ENCODE results near the gene ZNF488.

Gene ZNF488

DNA sequence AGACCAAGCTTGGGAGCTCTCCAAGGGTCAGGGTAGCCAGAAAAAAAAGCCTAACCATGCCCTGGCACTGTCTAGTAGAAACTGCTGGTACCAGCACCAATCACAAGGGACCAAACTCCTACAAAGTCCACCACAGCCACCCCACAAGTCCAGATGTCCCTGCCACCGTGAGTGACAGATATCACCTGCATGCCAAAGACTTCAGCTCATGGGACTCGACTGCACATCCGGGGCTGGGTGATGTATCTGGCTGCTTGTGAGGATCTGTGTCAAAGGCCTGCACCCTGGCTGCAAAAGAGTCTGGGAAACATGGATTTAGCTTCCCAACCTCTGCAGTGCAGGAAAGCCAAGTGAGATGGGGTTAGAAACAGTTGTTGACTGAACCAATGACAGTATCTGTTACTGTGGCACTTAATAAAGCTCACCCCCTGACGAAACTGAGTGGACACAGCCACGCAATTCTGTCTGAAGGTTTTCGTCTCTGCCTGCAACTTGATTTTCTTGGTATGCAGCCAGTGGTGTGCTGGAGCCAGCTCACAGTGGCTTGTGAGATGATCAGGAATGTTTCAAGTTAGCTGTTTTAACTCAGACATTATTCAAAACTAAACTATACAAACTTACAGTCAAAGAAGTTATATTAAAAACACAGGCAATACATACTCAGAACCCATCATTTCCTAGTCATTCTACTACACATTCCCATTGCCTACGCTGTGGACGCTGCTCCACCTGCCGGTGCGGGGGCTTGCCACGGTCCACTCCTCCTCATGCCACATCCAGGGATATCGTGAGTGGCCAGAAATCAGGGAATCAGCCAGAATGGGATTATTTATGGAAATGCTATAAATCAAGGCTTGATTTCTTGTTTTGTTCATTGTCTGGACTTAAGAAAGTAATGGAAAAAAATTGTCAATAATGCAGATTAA, 9.2 kb downstream of the ZNF488 start:
- H3K27ac ChIP-seq (ENCODE audit: low read depth in 2 of 2, low read length in 2 of 2): no peak overlapping the region
- no peak overlapping the region for H3K9ac ChIP-seq (ENCODE audit: low read depth in 1 of 2, low read length in 2 of 2)
- H3K27me3 ChIP-seq (ENCODE audit: control insufficient read depth in 2 of 2, insufficient read depth in 2 of 2, low read length in 2 of 2): no peaks in the 10 kb centered on the region
- H3K4me1 ChIP-seq (ENCODE audit: control insufficient read depth in 2 of 2, insufficient read depth in 2 of 2, low read length in 2 of 2): peaks cover 0 to 13% of the 10 kb centered on the region in 2 donors
- H3K9me3 ChIP-seq (ENCODE audit: control insufficient read depth in 2 of 2, low read length in 2 of 2): no peaks in the 10 kb centered on the region
- H3K36me3 ChIP-seq (ENCODE audit: control insufficient read depth in 2 of 2, insufficient read depth in 2 of 2, low read length in 2 of 2): no peaks in the 10 kb centered on the region
- no peak overlapping the region for H3K4me3 ChIP-seq (ENCODE audit: low read length in 2 of 2)

DNA sequence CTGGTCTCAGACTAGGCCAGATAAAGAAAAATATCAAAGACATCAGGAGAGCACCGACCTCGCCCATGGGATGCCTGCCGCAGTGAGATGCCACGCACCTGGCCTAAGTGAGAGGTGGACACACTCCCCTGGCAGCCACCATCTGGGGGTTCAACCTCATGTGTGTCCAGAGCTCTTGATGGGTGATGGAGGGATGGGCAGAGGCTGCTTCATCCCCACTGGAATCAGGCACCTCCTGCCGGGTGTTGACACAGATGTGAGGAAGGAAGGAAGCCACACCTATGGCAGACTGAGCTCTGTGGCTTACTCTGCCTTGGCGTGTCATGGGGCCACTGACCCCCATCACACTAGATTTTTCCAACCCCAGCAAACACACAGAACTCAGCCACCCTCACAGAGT, 11.4 kb downstream of the ZNF488 start:
- Histone ChIP-seq H3K4me3 (ENCODE audit: low read length in 2 of 2) (no peak overlapping the region), H3K9ac (ENCODE audit: low read depth in 1 of 2, low read length in 2 of 2) (no peak overlapping the region), H3K27me3 (ENCODE audit: control insufficient read depth in 2 of 2, insufficient read depth in 2 of 2, low read length in 2 of 2) (no peaks in the 10 kb centered on the region), H3K9me3 (ENCODE audit: control insufficient read depth in 2 of 2, low read length in 2 of 2) (no peaks in the 10 kb centered on the region), H3K4me1 (ENCODE audit: control insufficient read depth in 2 of 2, insufficient read depth in 2 of 2, low read length in 2 of 2) (peaks cover 0 to 8% of the 10 kb centered on the region in 2 donors), H3K27ac (ENCODE audit: low read depth in 2 of 2, low read length in 2 of 2) (no peak overlapping the region), H3K36me3 (ENCODE audit: control insufficient read depth in 2 of 2, insufficient read depth in 2 of 2, low read length in 2 of 2) (no peaks in the 10 kb centered on the region)

DNA sequence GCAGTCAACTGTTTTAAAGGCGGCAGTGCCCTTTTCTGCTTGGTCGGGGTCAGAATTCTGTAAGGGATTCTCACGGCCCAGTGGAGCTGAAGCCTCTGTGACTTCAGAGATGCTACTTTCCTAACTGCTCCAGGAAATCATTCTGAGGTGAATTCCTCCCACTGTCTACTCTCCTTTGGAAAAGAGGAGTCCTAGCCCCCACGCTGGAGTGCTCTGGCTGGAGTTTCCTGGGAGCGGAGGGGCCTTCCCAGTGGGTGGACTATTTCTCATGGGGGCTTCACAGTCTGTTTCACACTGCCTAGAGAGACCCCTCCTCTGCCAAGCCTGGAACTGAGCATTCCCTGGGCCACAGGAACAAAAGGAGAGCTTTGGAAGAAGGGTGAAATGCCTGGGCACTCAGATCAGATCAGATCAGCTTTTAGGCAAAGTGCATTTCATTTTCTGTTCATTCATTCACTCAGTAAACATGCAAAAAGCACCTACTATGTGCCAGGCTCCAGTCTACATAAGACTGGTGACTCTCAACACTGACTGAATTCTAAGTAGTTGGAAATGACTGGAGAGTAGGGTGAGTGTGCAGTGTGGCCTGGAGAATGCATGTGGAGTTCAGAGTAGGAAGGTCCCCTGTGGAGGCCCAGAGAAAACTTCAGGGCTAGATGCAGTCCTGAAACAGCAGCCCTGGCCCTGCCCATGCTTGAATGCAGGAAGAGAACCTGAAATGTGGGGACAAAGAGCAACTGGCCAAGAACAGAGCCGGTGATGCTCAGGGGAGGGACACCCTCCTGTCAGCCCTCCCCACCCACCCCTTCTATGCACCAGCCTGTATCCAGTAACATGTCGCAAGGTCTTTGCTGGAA, 12.2 kb downstream of the ZNF488 start:
- Histone ChIP-seq H3K9me3 (ENCODE audit: control insufficient read depth in 2 of 2, low read length in 2 of 2) (no peaks in the 10 kb centered on the region), H3K9ac (ENCODE audit: low read depth in 1 of 2, low read length in 2 of 2) (no peak overlapping the region), H3K27ac (ENCODE audit: low read depth in 2 of 2, low read length in 2 of 2) (no peak overlapping the region), H3K27me3 (ENCODE audit: control insufficient read depth in 2 of 2, insufficient read depth in 2 of 2, low read length in 2 of 2) (no peaks in the 10 kb centered on the region), H3K36me3 (ENCODE audit: control insufficient read depth in 2 of 2, insufficient read depth in 2 of 2, low read length in 2 of 2) (no peaks in the 10 kb centered on the region), H3K4me3 (ENCODE audit: low read length in 2 of 2) (no peak overlapping the region), H3K4me1 (ENCODE audit: control insufficient read depth in 2 of 2, insufficient read depth in 2 of 2, low read length in 2 of 2) (peaks cover 0 to 1% of the 10 kb centered on the region in 2 donors)

DNA sequence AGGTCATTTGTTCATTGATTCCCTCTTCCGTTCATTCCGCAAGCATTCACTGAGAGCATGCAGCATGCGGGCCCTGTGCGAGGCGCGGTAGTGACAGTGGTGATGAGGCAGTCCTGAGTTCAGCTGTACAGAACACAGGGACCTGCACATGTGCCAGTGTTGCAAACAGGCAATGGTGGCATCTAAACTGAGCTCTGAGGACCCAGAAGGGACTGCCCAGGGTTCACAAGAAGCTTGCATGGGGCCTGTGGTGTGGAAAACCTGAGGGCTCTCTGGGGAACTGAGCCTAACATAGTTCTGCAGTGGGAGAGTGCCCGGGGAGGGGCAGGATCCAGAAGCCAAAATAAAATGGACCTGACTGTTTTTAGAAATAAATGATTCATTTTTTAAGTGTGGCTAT, 13.2 kb downstream of the ZNF488 start:
- no peaks in the 10 kb centered on the region for H3K9me3 ChIP-seq (ENCODE audit: control insufficient read depth in 2 of 2, low read length in 2 of 2)
- H3K9ac ChIP-seq (ENCODE audit: low read depth in 1 of 2, low read length in 2 of 2): no peak overlapping the region
- H3K4me1 ChIP-seq (ENCODE audit: control insufficient read depth in 2 of 2, insufficient read depth in 2 of 2, low read length in 2 of 2): no peaks in the 10 kb centered on the region
- H3K36me3 ChIP-seq (ENCODE audit: control insufficient read depth in 2 of 2, insufficient read depth in 2 of 2, low read length in 2 of 2): no peaks in the 10 kb centered on the region
- no peak overlapping the region for H3K27ac ChIP-seq (ENCODE audit: low read depth in 2 of 2, low read length in 2 of 2)
- no peaks in the 10 kb centered on the region for H3K27me3 ChIP-seq (ENCODE audit: control insufficient read depth in 2 of 2, insufficient read depth in 2 of 2, low read length in 2 of 2)
- H3K4me3 ChIP-seq (ENCODE audit: low read length in 2 of 2): no peak overlapping the region

- Histone ChIP-seq H3K9me3 (ENCODE audit: control insufficient read depth in 2 of 2, low read length in 2 of 2) (no peaks in the 10 kb centered on the region), H3K36me3 (ENCODE audit: control insufficient read depth in 2 of 2, insufficient read depth in 2 of 2, low read length in 2 of 2) (no peaks in the 10 kb centered on the region), H3K4me1 (ENCODE audit: control insufficient read depth in 2 of 2, insufficient read depth in 2 of 2, low read length in 2 of 2) (no peaks in the 10 kb centered on the region), H3K27ac (ENCODE audit: low read depth in 2 of 2, low read length in 2 of 2) (no peak overlapping the region), H3K9ac (ENCODE audit: low read depth in 1 of 2, low read length in 2 of 2) (no peak overlapping the region), H3K4me3 (ENCODE audit: low read length in 2 of 2) (no peak overlapping the region), H3K27me3 (ENCODE audit: control insufficient read depth in 2 of 2, insufficient read depth in 2 of 2, low read length in 2 of 2) (no peaks in the 10 kb centered on the region)
Measured at GRCh38 chr10:47370015-47370767, 13.9 kb downstream of the ZNF488 start.

GRCh38 chr10:47369251-47369894, 14.7 kb downstream of the ZNF488 start:
- H3K4me3 ChIP-seq (ENCODE audit: low read length in 2 of 2): no peak overlapping the region
- H3K9me3 ChIP-seq (ENCODE audit: control insufficient read depth in 2 of 2, low read length in 2 of 2): no peaks in the 10 kb centered on the region
- no peaks in the 10 kb centered on the region for H3K27me3 ChIP-seq (ENCODE audit: control insufficient read depth in 2 of 2, insufficient read depth in 2 of 2, low read length in 2 of 2)
- H3K27ac ChIP-seq (ENCODE audit: low read depth in 2 of 2, low read length in 2 of 2): no peak overlapping the region
- H3K36me3 ChIP-seq (ENCODE audit: control insufficient read depth in 2 of 2, insufficient read depth in 2 of 2, low read length in 2 of 2): no peaks in the 10 kb centered on the region
- no peaks in the 10 kb centered on the region for H3K4me1 ChIP-seq (ENCODE audit: control insufficient read depth in 2 of 2, insufficient read depth in 2 of 2, low read length in 2 of 2)
- no peak overlapping the region for H3K9ac ChIP-seq (ENCODE audit: low read depth in 1 of 2, low read length in 2 of 2)

GRCh38 chr10:47368431-47369180, 15.5 kb downstream of the ZNF488 start:
- H3K4me3 ChIP-seq (ENCODE audit: low read length in 2 of 2): no peak overlapping the region
- no peak overlapping the region for H3K9ac ChIP-seq (ENCODE audit: low read depth in 1 of 2, low read length in 2 of 2)
- no peaks in the 10 kb centered on the region for H3K36me3 ChIP-seq (ENCODE audit: control insufficient read depth in 2 of 2, insufficient read depth in 2 of 2, low read length in 2 of 2)
- H3K9me3 ChIP-seq (ENCODE audit: control insufficient read depth in 2 of 2, low read length in 2 of 2): no peaks in the 10 kb centered on the region
- no peaks in the 10 kb centered on the region for H3K27me3 ChIP-seq (ENCODE audit: control insufficient read depth in 2 of 2, insufficient read depth in 2 of 2, low read length in 2 of 2)
- no peaks in the 10 kb centered on the region for H3K4me1 ChIP-seq (ENCODE audit: control insufficient read depth in 2 of 2, insufficient read depth in 2 of 2, low read length in 2 of 2)
- H3K27ac ChIP-seq (ENCODE audit: low read depth in 2 of 2, low read length in 2 of 2): no peak overlapping the region

- H3K9me3 ChIP-seq (ENCODE audit: control insufficient read depth in 2 of 2, low read length in 2 of 2): no peaks in the 10 kb centered on the region
- no peaks in the 10 kb centered on the region for H3K4me1 ChIP-seq (ENCODE audit: control insufficient read depth in 2 of 2, insufficient read depth in 2 of 2, low read length in 2 of 2)
- no peak overlapping the region for H3K9ac ChIP-seq (ENCODE audit: low read depth in 1 of 2, low read length in 2 of 2)
- H3K27ac ChIP-seq (ENCODE audit: low read depth in 2 of 2, low read length in 2 of 2): no peak overlapping the region
- H3K36me3 ChIP-seq (ENCODE audit: control insufficient read depth in 2 of 2, insufficient read depth in 2 of 2, low read length in 2 of 2): no peaks in the 10 kb centered on the region
- no peaks in the 10 kb centered on the region for H3K27me3 ChIP-seq (ENCODE audit: control insufficient read depth in 2 of 2, insufficient read depth in 2 of 2, low read length in 2 of 2)
- H3K4me3 ChIP-seq (ENCODE audit: low read length in 2 of 2): no peak overlapping the region
Measured at GRCh38 chr10:47367646-47368045, 16.4 kb downstream of the ZNF488 start.

DNA sequence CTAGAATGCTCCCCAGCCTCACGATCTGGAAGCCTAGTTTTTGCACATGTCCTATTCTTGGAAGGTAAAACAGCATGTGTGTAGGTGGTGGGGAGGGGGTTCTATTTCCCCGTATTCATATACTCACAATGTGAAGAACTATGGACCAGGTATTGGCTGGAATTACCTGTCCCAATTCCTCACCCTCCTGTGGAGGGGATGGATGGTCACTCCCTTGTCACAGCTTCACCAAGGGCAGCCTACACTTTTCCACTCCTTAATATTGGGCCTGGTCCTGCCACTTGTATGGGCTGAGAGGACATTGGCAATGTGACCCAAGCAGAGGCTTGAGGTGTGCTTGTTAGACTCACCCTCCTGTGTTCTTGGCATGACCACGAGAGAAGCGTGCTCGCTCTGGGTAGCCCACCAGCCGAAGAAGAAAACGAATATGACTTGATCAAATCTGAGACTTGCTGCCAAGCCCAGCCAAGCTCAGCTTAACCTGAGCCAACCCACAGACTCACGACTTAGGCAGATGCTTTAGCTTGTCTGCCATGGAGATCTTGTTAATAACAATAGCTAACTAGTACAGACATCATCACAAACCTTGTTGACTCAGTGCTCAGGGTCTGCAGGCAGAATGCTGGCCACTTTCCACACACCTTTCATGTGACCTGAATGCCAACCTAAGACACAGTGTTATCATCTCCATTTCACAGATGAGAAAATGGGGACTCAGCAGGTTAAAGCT, 17.2 kb downstream of the ZNF488 start:
- Histone ChIP-seq H3K4me1 (ENCODE audit: control insufficient read depth in 2 of 2, insufficient read depth in 2 of 2, low read length in 2 of 2) (no peaks in the 10 kb centered on the region), H3K9ac (ENCODE audit: low read depth in 1 of 2, low read length in 2 of 2) (no peak overlapping the region)

More for the DNA sequence above, 17.2 kb downstream of the ZNF488 start:
- no peak overlapping the region for H3K4me3 ChIP-seq (ENCODE audit: low read length in 2 of 2)
- H3K27me3 ChIP-seq (ENCODE audit: control insufficient read depth in 2 of 2, insufficient read depth in 2 of 2, low read length in 2 of 2): no peaks in the 10 kb centered on the region
- no peaks in the 10 kb centered on the region for H3K36me3 ChIP-seq (ENCODE audit: control insufficient read depth in 2 of 2, insufficient read depth in 2 of 2, low read length in 2 of 2)
- H3K9me3 ChIP-seq (ENCODE audit: control insufficient read depth in 2 of 2, low read length in 2 of 2): no peaks in the 10 kb centered on the region
- H3K27ac ChIP-seq (ENCODE audit: low read depth in 2 of 2, low read length in 2 of 2): no peak overlapping the region

All from mucosa of rectum (tissue), 2 donors.